GM18508 (cell line): Measurements from ENCODE around the gene PTGES2.
"Not testable (repeated sequence)": the region's sequence is repeated elsewhere in the genome, so short reads cannot be mapped to it uniquely, and the experiment has no call there.

Experiments
- ATAC-seq: cut with Tn5 transposase; IDR thresholded peaks from one replicate; pipeline ENCODE4 v1.9.1; 2021; ENCODE audit warnings: moderate number of reproducible peaks; ENCODE audit not compliant: insufficient read depth, unreplicated experiment

PTGES2 gene

GRCh38 chr9:128093011-128093410, 34.5 kb downstream of the PTGES2 start:
- no peak for ATAC-seq

DNA sequence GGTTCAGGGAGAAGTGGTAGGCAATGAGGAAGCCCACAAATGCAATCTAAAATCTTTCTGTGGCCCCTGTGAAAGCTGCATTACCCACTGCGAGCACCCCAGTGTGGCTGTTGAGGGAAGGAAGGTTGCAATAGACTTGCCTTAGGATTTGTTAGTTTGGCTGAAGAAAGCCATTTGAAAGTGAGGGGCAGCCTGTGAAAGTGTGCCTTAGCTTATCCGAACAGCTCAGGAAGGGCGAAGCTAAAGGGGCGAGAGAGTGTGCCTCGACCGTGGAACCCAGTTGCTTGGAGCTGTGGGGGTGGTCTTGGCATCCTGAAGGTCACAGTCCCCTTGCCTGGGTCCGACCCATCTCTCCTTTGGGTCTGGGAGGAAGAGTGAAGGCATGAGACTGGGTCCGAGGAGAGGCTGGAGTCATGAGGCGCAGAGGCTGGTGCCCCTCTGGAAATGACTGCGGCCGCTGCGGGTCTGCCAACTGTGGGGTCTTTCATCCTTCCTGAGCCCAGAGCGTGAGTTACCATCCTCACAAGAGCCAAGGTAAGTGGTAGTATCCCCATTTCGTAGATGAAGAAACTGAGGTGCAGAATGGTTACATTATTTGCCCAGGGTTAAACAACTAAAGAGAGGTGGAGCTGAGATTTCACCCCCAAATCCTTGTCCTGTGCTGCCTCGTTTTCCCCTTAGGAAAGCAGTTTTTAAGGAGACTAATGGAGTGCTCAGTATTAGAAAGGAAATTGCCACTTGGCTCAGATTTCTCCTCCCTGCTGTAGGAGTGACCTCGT, 35.1 kb downstream of the PTGES2 start:
- ATAC-seq = no peak

DNA sequence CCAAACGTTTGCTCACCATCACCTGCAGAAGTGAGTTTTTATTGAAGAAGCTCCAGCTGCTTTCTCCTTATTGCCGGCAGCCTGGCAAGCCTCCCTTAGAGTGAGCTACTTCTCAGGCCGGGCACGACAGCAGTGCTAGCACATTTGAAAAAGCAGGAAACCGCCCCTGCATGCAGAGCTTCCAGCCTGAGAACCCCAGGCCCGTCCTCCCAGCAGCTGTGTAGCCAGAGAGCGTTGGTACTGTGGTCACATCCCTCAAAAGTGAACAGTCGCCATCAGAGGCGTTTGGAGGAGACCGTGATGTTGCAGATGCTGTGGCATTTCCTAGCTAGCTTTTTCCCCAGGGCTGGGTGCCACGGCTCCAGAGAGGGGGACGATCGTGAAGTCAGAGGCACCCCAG, 36.0 kb downstream of the PTGES2 start:
- ATAC-seq = no peak

- no peak for ATAC-seq
Observed at GRCh38 chr9:128091144-128091543, 36.4 kb downstream of the PTGES2 start.

DNA sequence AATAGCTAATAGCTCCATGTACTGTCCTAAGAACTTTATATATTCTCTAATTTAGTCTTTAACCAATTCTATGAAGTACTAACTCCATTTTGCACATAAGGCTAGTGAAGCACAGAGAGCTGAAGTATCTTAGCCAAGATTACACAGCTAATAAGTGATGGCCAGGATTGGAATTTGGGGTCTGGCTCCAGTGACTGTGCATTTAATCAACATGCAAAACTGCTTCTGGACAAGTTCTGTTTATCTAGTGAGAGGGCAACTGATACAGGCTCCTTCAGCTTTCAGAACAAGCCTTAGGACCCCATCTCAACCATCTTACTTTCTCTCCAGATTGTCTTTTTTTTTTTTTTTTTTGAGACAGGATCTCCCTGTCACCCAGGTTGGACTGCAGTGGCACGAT, 38.2 kb downstream of the PTGES2 start:
- no peak for ATAC-seq

DNA sequence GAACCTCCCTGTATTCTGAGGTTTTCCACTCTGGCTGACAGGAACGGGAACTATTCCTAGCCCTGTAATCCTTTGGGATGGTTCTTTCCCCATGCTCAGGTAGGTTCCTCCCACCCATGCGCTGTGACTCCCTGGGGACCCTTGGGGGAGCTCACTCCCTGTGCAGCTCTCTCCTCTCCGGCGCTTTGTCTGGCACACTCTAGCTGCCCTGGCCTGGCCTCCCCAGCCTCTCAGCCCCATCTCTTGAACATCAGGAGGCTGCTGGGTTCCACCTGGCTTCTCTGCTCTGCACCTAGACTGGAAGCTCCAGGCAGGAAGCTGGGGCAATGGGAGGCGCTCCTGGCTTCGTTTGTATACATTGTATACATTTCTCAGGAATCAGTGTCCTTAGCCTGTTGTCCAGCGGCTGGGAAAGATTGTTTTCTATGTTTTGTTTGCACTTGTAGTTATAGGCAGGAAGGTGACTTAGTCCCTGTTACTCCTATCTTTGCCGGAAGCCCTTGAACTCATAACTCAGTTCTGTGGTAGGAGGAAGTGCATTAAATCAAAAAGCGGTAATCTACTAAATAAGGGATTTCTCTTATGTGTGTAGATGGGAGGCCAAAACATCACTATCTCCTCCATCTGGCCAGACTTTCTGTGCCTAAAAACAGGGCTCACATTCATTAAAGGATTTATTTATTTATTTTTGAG, 39.1 kb downstream of the PTGES2 start:
- ATAC-seq = no peak

DNA sequence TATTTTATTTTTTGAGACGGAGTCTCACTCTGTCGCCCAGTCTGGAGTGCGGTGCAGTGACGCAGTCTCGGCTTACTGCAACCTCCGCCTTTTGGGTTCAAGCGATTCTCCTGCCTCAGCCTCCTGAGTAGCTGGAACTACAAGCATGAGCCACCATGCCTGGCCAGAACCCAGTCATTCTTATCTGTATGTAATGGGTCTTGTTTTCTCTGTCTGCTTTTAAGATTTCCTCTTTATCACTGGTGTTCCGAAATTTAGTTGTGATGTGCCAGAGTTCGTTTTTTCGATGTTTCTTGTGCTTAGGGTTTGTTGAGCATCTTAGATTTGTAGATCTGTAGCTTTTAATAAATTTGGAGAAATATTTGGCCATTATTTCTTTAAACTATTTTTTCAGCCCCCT, 40.3 kb downstream of the PTGES2 start:
- ATAC-seq = no peak

GRCh38 chr9:128085943-128086342, 41.6 kb downstream of the PTGES2 start:
- ATAC-seq = no peak

DNA sequence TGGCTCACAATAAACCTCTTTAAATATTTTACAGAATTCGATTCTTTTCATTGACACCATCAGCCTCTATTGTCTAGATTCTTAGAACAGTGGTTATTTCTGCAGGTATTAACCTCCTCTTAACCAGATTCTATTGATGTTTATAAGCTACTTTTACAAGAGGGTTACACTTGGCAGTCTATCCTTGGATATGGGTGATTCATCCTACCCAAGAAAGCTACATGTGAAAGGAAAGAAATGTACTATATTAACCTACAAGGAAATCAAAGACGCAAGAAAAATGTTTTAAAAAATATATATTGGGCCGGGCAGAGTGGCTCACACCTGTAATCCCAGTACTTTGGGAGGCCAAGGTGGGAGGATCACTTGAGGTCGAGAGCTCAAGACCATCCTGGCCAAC, 42.8 kb downstream of the PTGES2 start:
- no peak for ATAC-seq

GRCh38 chr9:128082151-128082550, 45.4 kb downstream of the PTGES2 start:
- no peak for ATAC-seq

DNA sequence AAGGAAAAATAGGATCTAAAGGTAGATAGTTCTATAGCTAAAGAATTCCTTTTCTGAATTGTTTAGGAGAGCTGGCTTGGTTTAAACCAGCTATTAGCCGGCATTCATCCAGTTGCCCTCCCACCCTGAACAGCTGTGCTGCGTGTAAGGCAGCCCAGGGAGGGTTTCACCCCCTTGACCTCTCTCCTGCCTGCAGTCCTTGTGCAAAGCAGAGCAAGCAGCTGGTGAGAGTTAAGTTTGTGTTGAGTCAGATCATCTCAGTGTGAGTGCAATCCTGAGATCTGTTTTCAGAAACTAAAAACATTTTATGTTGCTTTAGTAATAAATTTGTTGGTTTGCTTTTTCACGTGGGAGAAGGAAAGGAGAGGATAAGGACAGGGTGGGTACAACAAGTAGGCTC, 46.5 kb downstream of the PTGES2 start:
- ATAC-seq = no peak

DNA sequence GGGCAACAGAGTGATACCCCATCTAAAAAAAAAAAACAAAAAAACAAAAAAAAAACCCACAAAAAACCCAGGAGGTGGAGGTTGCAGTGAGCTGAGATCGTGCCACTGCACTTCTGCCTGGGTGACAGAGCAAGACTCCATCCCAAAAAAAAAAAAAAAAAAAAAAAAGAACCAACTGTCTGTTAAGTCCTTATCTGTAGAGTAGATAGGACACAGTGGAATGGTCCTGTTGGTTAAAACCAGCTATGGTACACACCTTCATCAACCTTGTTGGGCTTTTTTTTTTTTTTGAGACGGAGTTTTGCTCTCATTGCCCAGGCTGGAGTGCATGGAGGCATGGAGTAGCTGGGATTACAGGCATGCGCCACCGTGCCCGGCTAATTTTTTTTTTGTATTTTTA, 47.3 kb downstream of the PTGES2 start:
- ATAC-seq = no peak

GRCh38 chr9:128078504-128079434, 48.8 kb downstream of the PTGES2 start:
- no peak for ATAC-seq

- ATAC-seq = no peak
Observed at GRCh38 chr9:128077847-128078503, 49.6 kb downstream of the PTGES2 start.

GRCh38 chr9:128073253-128073886, 54.2 kb downstream of the PTGES2 start:
- ATAC-seq = no peak

GRCh38 chr9:128072144-128073021, 55.1 kb downstream of the PTGES2 start:
- no peak for ATAC-seq

DNA sequence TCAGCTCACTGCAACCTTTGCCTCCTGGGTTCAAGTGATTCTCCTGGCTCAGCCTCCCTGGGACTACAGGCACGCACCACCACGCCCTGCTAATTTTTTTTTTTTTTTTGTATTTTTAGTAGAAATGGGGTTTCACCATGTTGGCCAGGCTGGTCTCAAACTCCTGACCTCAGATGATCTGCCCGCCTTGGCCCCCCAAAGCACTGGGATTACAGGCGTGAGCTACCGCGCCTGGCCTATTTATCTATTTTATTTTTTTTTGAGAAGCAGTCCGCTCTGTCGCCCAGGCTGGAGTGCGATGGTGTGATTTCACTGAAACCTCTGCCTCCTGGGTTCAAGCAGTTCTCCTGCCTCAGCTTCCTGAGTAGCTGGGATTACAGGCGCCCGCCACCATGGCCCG, 56.1 kb downstream of the PTGES2 start:
- ATAC-seq = not testable (repeated sequence)

GRCh38 chr9:128070874-128071273, 56.7 kb downstream of the PTGES2 start:
- no peak for ATAC-seq
